COR-L47 (cell line): Measurements from ENCODE around the gene ERBIN.
"Not testable (repeated sequence)": the region's sequence is repeated elsewhere in the genome, so short reads cannot be mapped to it uniquely, and the experiment has no call there.

Source experiments
- DNase-seq: peaks from one replicate; lab custom pipeline; 2025; lab: John Stamatoyannopoulos, UW

ERBIN gene, protein sequence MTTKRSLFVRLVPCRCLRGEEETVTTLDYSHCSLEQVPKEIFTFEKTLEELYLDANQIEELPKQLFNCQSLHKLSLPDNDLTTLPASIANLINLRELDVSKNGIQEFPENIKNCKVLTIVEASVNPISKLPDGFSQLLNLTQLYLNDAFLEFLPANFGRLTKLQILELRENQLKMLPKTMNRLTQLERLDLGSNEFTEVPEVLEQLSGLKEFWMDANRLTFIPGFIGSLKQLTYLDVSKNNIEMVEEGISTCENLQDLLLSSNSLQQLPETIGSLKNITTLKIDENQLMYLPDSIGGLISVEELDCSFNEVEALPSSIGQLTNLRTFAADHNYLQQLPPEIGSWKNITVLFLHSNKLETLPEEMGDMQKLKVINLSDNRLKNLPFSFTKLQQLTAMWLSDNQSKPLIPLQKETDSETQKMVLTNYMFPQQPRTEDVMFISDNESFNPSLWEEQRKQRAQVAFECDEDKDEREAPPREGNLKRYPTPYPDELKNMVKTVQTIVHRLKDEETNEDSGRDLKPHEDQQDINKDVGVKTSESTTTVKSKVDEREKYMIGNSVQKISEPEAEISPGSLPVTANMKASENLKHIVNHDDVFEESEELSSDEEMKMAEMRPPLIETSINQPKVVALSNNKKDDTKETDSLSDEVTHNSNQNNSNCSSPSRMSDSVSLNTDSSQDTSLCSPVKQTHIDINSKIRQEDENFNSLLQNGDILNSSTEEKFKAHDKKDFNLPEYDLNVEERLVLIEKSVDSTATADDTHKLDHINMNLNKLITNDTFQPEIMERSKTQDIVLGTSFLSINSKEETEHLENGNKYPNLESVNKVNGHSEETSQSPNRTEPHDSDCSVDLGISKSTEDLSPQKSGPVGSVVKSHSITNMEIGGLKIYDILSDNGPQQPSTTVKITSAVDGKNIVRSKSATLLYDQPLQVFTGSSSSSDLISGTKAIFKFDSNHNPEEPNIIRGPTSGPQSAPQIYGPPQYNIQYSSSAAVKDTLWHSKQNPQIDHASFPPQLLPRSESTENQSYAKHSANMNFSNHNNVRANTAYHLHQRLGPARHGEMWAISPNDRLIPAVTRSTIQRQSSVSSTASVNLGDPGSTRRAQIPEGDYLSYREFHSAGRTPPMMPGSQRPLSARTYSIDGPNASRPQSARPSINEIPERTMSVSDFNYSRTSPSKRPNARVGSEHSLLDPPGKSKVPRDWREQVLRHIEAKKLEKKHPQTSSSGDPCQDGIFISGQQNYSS (N-terminal part only)

DNA sequence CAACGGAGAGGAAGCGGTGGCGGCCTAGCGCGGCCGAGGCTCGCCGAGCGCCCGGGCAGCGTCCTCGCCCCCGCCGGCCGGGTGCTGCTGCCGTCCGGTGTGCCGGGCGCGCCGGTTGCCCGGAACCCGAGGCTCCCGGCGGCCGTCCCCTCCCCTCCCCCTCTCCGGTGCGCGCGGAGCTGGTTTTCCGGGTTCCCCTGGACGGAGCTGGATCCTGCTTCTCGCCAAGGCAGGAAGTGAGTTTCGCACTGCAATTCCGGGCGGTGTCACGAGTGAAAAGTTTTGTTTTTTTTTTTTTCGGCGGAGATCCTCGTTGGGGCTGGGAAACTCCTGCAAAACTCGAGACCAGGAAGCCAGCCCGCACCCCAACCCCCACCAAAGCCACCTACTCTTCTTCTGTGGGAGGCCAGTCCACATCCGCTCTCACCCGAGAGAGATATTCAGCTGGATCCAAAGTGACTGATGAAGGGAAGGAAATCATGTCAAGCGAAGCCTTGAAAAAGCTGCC is at the start of gene ERBIN:
ERBIN (plus strand) TSS at position 300 of the 508 bp plus-strand sequence. CDS start 66,144 bp downstream, outside the sequence.
- peak; percentile 25 for DNase-seq

DNA sequence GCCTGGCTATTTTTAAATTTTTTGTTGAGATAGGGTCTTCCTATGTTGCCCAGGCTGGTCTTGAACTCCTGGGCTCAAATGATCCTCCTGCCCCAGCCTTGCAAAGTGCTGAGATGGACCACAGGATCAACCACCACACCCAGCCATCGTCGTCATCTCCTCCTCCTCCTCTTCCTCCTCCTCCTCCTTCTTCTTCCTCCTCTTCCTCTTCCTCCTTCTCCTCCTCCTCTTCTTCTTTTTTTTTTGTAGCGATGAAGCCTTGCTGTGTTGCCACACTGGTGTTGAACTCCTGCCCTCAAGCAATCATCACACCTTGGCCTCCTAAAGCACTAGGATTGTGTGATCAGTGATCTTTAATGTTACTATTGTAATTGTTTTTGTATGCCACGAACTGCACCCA is 49.4 kb upstream of the ERBIN start:
- DNase-seq = no peak

DNA sequence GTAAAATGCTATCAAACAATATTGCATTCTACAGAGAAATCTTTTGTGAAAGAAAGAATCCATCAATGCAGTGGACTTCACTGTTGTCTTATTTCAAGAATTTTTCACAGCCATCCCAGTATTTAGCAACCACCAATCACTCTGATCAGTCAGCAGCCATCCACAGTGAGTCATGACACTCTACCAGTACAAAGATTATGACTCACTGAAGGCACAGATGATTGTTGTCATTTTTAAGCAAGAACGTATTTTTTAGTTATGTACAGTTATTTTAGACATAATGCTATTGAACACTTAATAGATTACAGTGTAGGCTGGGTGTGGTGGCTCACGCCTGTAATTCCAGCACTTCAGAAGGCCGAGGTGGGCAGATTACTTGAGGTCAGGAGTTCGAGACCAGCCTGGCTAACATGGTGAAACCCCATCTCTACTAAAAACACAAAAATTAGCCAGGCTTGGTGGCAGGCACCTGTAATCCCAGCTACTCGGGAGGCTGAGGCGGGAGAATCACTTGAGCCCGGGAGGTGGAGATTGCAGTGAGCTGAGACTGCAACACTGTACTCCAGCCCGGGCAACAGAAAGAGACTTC is 46.6 kb upstream of the ERBIN start:
- not testable (repeated sequence) for DNase-seq

DNA sequence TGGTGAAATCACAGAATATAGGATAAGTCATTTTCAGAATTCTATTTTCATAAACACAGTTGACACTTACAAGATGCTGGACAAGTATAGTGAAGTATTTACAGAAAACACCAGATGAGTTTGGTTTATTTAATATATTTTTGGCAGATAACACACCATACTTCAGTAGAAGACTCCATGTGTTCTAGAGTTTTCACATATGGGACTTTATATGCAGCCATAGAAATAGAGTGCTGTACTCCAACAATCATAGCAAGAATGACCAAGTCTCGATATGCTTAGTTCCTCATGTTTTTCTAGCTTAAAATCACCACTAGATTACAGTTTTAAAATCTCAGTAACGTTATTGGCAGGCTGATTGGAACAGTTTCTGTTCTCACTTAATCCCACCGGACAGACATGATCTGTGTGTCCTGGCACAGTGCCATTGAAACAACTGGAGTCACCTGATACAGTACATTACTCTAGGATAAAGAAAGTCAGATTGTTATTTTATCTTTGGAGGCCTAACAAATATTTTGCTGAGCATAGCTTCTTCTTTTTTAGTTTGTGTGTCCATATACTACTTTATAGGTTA is 45.8 kb upstream of the ERBIN start:
- no peak for DNase-seq

DNA sequence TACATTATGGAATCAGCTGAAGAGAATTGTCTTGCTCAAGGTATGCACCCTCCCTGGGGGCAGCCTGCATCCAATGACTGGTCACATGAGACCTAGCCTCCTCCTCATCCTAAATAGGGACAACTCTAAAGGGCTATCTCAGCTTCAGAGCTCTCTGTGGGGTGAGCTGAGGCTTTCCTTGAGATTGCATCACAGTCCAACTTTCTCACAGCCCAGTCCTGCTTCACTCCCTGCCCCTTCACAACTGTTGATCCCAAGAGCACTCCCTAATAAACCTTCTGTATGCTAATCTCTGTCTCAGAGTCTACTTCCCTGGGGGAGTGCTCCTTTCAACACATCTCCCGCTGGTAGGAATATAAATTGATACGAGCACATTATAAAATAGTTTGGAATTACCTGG is 44.1 kb upstream of the ERBIN start:
- DNase-seq = no peak

DNA sequence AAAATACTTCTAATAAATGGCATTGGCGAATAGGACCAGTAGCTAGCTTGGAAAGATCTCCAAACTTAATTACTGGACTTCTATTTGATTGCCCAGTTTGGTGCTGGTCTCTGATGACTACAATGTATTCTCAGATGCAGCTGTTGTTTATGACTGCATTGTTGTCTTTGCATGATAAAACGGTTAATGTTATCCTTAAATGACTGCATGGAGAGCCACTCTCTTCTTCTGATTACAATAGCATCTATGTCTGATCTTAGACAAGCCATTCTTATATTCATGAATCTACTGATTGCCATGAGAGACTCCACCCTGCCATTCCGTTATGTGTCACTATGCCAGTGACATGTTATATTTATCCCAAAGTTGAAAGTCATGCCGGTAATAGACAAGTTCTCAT is 42.9 kb upstream of the ERBIN start:
- no peak for DNase-seq

DNA sequence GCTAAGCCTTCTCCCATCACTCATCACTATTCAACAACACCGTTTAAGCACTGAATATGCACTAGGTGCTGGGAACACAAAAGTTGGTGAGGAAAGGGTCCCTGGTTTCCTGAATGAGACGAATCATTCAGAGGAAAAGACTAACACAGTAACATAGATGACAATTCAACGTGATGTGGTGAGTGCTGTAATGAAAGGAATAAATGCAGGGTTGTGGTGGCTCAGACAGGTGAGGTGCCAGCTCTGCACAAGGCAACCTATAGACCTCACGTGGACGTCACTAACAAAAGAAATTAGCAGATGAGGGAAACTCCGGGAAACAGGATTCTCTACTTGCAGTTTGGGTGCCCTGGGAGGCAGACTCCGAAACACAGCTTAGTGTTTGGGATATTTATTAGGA is 40.0 kb upstream of the ERBIN start:
- no peak for DNase-seq

DNA sequence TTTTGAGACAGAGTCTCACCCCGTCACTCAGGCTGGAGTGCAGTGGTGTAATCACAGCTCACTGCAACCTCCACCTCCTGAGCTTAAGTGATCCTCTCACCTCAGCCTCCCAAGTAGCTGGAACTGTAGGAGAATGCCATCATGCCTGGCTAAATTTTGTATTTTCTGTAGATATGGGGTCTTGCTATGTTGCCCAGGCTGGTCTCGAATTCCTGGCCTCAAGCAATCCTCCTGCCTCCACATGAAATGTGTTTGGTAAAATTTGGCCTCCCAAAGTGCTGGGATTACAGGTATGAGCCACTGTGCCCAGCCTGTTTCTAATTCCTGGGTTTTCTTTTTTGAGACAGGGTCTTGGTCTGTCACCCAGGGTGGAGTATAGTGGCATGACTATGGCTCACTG is 34.4 kb upstream of the ERBIN start:
- not testable (repeated sequence) for DNase-seq

DNA sequence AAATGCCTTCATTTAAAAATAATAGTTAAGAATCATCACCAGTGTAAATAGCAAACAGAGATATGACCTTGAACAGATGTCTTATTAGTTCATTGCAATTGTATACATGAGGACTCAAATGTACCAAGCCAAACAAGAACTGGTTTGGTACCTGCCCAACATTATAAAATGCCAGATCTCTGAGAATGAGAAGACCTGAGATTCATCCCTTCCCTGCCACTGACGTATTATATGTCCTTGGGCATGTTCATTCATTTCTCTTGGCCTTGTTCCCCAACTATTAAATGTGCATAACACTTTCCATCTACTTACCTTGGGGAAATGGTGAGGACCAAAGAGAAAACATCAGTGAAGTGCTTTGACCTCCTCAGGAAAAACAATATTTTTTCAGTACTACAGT is 33.6 kb upstream of the ERBIN start:
- DNase-seq = no peak

DNA sequence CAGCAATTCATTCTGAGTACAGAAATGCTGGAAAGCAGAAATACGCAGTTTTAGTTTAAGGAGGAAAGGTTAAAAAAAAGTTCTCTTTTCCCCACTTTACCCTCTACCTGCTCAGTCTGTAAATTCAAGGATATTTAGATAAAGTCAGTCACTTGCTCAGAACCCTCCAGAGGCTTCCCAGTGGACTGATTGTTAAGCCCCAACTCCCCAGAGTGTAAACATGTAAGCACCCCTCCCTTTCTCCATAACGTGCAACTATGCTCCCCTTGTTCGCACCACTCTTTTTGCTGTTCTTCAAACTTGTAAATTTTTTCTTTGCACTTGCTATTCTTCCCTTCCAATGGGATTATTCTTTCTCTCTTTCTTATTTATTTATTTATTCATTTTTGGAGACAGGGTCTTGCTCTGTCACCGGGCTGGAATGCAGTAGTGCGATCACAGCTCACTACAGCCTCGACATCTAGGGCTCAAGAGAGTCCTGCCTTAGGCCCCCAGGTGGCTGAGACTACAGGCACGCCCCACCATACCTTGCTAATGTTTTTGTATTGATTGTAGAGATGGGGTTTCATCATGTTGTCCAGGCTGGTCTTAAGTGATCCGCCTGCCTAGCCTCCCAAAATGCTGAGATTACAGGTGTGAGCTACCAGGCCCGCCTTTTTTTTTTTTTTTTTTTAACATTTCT is 32.5 kb upstream of the ERBIN start:
- DNase-seq = no peak

DNA sequence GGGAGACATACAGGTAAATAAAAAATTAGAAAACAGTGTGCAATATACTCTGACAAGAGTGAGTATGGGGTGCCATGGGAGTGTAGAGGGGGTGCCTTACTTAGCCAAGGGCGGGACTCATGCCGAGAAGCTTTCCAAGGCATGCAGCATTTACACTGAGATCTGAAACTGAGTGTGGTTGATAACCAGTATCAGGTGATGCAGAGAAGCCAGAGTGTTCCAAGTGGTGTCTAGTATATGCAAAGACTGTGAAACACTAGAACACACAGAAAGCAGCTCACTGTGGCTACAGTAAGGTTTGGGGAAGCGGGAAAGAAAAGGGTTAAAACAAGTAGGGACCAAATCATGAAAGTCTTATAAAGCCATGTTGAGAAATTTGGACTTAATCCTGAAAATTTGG is 30.5 kb upstream of the ERBIN start:
- no peak for DNase-seq

DNA sequence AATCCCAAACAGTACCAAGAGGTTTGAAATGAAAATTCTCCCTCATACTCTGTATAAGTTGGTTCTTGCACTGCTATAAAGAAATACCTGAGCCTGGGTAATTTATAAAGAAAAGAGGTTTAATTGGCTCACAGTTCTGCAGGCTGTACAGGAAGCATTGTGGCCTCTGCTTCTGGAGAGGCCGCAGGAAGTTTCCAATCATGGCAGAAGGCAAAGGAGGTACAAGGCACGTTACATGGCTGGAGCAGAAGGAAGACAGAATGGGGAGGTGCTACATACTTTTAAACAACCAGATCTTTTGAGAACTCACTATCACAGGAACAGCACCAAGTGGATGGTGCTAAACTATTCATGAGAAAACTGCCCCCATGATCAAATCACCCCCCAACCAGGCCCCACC is 25.6 kb upstream of the ERBIN start:
- DNase-seq = no peak

DNA sequence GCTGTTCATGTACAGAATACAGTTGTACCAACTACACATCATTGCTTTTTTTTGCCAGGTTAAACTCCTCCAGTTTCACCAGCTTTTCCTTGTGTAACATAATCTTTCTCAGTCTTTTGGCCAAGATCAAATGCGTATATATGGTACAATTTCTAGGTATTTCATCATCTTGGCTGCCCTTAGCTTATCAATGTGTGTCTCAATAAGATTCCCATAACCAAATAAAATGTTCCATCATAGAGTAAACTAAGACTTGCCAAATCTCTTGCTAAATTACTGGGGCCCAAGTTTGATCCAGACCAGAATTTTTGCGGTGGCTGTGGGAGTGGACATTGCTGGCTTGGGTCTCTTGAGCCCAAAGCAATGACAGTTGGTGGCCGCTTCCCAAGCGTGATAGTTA is 24.3 kb upstream of the ERBIN start:
- DNase-seq = no peak

DNA sequence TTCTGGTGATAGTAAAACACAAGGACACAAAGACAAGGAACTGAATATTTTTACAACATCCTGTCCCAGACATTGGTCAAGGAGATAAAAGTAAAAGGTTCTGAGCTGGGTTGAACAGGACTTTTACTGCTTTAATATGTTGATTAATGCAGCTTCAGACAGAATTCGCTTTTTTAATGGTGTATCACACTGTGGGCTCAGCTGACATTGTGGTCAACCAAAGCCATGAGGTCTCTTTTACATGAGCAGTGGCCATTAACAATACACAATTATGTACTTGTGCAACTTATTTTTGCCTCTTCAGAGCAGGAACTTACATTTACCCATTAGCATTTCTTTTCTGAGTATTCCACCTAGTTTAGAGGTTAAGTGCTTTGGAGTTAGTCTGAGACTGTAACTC is 22.8 kb upstream of the ERBIN start:
- DNase-seq = no peak

DNA sequence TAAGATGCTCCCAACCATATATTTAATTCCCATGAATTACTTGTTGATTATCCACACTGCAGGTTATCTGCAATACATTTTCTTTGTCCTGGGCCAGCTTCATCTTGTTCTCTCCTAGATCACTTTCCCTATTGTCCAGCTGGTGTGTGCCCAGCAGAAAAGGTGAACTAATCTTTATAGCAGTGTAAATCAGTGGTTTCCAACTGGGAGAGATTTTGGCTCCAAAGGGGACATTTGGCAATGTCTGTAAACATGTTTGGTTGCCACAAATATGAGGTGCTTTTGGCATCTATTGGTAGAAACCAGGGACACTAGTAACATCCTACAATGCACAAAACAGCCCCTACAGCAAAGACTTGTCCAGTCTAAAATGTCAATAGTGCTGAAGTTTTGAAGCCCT is 20.1 kb upstream of the ERBIN start:
- no peak for DNase-seq

DNA sequence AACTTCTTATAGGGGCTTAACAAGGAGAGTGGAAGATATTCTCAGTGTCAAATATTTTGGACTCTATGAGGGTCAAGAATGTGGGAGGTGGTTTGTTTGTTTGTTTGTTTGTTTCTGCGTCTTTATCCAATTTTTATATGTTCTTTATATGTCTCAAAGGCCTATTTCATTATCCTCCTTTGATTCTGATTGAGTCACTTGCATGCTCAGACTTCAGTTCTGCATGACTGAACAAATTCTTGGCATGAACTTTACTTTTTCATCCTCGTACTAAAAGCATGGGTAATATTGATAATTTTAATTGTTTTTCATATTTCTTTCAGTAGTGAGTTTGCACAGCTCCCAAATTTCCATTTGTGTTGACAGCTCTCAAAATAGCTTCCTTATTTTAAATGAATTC is 19.2 kb upstream of the ERBIN start:
- no peak for DNase-seq

DNA sequence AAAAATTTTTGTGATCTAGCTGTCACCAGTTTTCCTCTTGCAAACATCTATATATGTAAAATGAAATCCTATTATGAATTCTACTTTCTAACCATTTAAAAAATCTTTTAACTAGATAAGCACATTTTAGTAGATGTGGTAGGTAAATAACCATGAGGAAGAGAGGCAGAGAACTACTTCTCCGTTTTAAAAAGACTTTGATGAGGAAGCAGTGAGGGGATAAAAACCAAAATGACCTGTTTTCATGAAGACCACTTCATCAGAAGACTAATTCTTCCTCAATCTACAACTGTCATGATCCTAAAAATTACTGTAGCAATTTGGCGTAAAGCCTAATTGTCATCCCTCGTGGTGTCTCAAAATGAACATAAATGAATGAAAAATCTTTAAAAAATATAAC is 15.7 kb upstream of the ERBIN start:
- no peak for DNase-seq

DNA sequence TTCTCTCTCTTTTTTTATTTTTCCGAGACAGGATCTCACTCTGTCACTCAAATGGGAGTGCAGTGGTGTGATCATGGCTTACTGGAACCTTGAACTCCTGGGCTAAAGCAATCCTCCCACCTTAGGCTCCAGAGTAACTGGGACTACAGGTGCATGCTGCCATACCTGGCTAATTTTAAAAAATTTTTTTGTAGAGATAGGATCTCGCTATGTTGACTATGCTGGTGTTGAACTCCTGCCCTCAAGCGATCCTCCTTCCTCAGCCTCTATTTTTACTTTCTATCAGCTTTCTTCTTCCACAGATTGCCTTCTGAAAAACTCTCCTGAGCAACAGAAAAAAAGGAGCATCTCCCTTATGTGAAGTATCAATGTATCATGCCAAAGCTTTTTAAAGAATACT is 14.1 kb upstream of the ERBIN start:
- no peak for DNase-seq

DNA sequence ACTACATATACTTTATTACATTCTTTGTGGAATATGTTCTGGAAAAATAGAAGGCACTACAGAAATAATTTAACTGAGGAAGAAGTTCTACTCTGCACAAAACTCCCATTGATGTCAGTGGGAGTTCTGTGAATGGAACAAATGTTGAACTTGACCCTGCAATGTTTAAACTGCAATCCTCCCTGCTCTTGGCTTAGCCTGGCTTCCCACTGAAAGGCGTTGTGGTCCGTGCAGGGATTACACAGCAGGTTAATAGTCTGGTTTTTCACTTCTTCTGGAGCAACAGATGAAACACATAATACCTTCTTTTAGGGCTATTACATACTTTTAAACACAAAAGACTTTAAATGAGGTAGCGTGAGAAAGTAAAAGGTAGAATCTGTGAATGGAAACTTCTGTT is 12.9 kb upstream of the ERBIN start:
- no peak for DNase-seq

DNA sequence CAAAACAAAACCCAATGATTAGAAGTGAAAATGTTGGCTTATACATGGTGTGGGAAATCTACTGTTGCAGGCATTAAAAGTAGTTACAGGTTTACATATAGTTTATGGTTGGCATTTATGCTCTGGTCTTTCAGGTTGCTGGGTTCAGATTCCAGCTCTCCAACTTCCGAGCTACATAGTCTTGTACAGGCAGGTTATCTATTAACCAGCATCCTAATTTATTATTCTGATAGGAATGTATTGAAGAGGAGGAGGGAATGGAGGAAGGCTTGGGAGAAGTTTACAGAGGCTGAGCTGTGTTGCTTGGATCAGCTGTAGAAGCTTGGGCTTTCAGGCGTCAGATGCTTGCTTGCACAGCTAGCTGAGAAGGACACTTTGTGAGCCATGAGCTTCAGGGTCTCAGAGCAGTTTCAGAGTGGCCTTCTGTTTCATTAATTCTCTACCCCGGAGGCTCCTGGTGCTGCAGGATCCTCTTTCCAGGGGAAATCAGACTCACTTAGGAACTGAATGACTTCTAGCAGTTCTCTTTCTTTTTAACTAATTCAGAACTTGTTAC is 11.7 kb upstream of the ERBIN start:
- DNase-seq = no peak

DNA sequence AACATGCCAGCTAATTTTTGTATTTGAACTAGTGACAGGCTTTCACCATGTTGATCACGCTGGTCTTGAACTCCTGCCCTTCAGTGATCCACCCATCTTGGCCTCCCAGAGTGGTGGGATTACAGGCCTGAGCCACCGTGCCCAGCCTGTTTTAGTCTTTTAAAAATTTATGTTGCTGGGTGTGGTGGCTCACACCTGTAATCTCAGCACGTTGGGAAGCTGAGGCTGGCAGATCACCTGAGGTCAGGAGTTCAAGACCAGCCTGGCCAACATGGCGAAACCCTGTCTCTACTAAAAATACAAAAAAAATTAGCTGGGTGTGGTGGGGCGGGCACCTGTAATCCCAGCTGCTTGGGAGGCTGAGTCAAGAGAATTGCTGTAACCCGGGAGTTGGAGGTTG is 10.7 kb upstream of the ERBIN start:
- not testable (repeated sequence) for DNase-seq
